ENCODE measurements around the gene FAM110D.

Gene FAM110D

GRCh38 chr1:26158908-26159742 lies at the start of gene FAM110D:
Gene FAM110D, plus strand, starts transcription at chr1:26159079. Its CDS starts 2,213 bp downstream, at chr1:26161292.
- no peak for DNase-seq (ENCODE audit: low read depth)

- no peak for DNase-seq (ENCODE audit: low read depth)
Observed at GRCh38 chr1:26109229-26110164, 49.4 kb upstream of the FAM110D start.

- peak; percentile 73 for DNase-seq (ENCODE audit: low read depth)
Observed at GRCh38 chr1:26110731-26111529, 47.9 kb upstream of the FAM110D start.

- peak; percentile 94 for DNase-seq (ENCODE audit: low read depth)
Observed at GRCh38 chr1:26111530-26112406, 47.1 kb upstream of the FAM110D start, which contains the start of gene PDIK1L. Gene PDIK1L, plus strand, starts transcription at chr1:26111824. Its CDS starts 2,485 bp downstream, at chr1:26114309.

GRCh38 chr1:26112407-26112775 lies 46.5 kb upstream of the FAM110D start:
- no peak for DNase-seq (ENCODE audit: low read depth)

- DNase-seq (ENCODE audit: low read depth): no peak
Observed at GRCh38 chr1:26114165-26114927, 44.5 kb upstream of the FAM110D start.

GRCh38 chr1:26119892-26120608 lies 38.8 kb upstream of the FAM110D start:
- DNase-seq (ENCODE audit: low read depth): no peak

GRCh38 chr1:26121854-26122773 lies 36.8 kb upstream of the FAM110D start:
- DNase-seq (ENCODE audit: low read depth): no peak

- DNase-seq (ENCODE audit: low read depth): no peak
Observed at GRCh38 chr1:26122988-26123973, 35.6 kb upstream of the FAM110D start.

GRCh38 chr1:26124418-26125331 lies 34.2 kb upstream of the FAM110D start:
- DNase-seq (ENCODE audit: low read depth): no peak

GRCh38 chr1:26125382-26125781 lies 33.5 kb upstream of the FAM110D start:
- no peak for DNase-seq (ENCODE audit: low read depth)

- no peak for DNase-seq (ENCODE audit: low read depth)
Observed at GRCh38 chr1:26125946-26126320, 32.9 kb upstream of the FAM110D start.

- DNase-seq (ENCODE audit: low read depth): peak; percentile 84
Observed at GRCh38 chr1:26126321-26127084, 32.4 kb upstream of the FAM110D start.

GRCh38 chr1:26127235-26128163 lies 31.4 kb upstream of the FAM110D start:
- no peak for DNase-seq (ENCODE audit: low read depth)

Measured in CMK (cell line).